HepG2 (cell line): ENCODE measurements around the gene LDHB. TPM values are rescaled to one million over a fixed set of nuclear protein-coding genes. Genes with fewer than 3 reads are reported as not detected.

ENCODE experiments used
- GABPB1 ChIP-seq: IDR thresholded peaks from 2 replicates; pipeline ENCODE4 v1.6.1; 2016; ENCODE audit warnings: mild to moderate bottlenecking, missing genetic modification reagents, moderate library complexity, missing compliant biosample characterization
- PAWR ChIP-seq: sonication (generic); formaldehyde crosslinking; IDR thresholded peaks from 2 replicates; pipeline ENCODE4 v1.4.0; 2020; ENCODE audit warnings: missing genetic modification reagents, mild to moderate bottlenecking, borderline replicate concordance
- polyA plus RNA-seq, 8 experiments: library from polyadenylated mRNA; depleted of rRNA in 3 of 8; stranded (reverse) in 7 of 8; unstranded in 1 of 8; fragments of >200 nt; fragmentation: Illumina TruSeq in 4 of 8; extraction: Trizol in 4 of 8; gene quantifications; 2 replicates each; pipeline versions ENCODE4 v1.2.1 to v1.2.3, GENCODE V29; 2011 to 2016; ENCODE audit warnings: low read depth in 4 of 8, missing spikeins in 1 of 8, mixed read lengths in 1 of 8; ENCODE audit not compliant: insufficient read depth in 1 of 8
- total RNA-seq, 5 experiments: library from RNA; depleted of rRNA; stranded (reverse); fragments of >200 nt; fragmentation: Illumina TruSeq; extraction: Trizol; gene quantifications; 2 replicates each; pipeline ENCODE4 v1.2.3, GENCODE V29; 2016; ENCODE audit warnings: low read depth in 1 of 5
- TF ChIP-seq, protein P1 (sequence below): sonication (generic); formaldehyde crosslinking; IDR thresholded peaks from 2 replicates; pipeline ENCODE4 v1.4.0; 2020; ENCODE audit warnings: mild to moderate bottlenecking, missing genetic modification reagents
- TF ChIP-seq, protein P2 (sequence below): sonication (generic); formaldehyde crosslinking; IDR thresholded peaks from 2 replicates; pipeline ENCODE4 v1.5.0; 2020; ENCODE audit warnings: mild to moderate bottlenecking, missing genetic modification reagents, borderline replicate concordance
- TF ChIP-seq, protein P3 (sequence below): sonication (generic); formaldehyde crosslinking; IDR thresholded peaks from 2 replicates; pipeline ENCODE4 v1.4.0; 2020; ENCODE audit warnings: low read depth, mild to moderate bottlenecking, missing genetic modification reagents

LDHB gene
- total and polyA plus RNA-seq, 2 of the 13 experiments (the other 11 are each of a cell fraction or from before 2014, with no cell fraction given), result 0.08 TPM; not detected in 1

DNA sequence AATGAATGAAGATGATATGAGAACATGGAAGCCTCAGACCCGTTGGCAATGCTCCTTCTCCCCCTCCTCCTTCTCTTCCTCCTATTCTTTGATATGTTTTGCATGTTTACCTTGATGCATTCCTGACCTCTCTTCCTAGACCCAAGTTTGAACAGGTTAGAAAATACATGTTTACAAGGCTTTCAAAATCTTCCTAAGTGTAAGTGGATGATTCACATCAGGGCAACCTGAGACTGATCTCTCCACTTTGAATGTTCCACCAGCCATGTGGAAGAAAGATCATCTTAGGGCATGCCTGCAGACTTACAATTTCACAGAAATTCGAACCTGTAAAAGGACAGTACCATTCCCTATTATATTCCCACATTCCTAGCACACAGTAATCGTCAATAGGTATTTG is 18.0 kb upstream of the LDHB start (continued):
- TF ChIP-seq, protein P1, sequence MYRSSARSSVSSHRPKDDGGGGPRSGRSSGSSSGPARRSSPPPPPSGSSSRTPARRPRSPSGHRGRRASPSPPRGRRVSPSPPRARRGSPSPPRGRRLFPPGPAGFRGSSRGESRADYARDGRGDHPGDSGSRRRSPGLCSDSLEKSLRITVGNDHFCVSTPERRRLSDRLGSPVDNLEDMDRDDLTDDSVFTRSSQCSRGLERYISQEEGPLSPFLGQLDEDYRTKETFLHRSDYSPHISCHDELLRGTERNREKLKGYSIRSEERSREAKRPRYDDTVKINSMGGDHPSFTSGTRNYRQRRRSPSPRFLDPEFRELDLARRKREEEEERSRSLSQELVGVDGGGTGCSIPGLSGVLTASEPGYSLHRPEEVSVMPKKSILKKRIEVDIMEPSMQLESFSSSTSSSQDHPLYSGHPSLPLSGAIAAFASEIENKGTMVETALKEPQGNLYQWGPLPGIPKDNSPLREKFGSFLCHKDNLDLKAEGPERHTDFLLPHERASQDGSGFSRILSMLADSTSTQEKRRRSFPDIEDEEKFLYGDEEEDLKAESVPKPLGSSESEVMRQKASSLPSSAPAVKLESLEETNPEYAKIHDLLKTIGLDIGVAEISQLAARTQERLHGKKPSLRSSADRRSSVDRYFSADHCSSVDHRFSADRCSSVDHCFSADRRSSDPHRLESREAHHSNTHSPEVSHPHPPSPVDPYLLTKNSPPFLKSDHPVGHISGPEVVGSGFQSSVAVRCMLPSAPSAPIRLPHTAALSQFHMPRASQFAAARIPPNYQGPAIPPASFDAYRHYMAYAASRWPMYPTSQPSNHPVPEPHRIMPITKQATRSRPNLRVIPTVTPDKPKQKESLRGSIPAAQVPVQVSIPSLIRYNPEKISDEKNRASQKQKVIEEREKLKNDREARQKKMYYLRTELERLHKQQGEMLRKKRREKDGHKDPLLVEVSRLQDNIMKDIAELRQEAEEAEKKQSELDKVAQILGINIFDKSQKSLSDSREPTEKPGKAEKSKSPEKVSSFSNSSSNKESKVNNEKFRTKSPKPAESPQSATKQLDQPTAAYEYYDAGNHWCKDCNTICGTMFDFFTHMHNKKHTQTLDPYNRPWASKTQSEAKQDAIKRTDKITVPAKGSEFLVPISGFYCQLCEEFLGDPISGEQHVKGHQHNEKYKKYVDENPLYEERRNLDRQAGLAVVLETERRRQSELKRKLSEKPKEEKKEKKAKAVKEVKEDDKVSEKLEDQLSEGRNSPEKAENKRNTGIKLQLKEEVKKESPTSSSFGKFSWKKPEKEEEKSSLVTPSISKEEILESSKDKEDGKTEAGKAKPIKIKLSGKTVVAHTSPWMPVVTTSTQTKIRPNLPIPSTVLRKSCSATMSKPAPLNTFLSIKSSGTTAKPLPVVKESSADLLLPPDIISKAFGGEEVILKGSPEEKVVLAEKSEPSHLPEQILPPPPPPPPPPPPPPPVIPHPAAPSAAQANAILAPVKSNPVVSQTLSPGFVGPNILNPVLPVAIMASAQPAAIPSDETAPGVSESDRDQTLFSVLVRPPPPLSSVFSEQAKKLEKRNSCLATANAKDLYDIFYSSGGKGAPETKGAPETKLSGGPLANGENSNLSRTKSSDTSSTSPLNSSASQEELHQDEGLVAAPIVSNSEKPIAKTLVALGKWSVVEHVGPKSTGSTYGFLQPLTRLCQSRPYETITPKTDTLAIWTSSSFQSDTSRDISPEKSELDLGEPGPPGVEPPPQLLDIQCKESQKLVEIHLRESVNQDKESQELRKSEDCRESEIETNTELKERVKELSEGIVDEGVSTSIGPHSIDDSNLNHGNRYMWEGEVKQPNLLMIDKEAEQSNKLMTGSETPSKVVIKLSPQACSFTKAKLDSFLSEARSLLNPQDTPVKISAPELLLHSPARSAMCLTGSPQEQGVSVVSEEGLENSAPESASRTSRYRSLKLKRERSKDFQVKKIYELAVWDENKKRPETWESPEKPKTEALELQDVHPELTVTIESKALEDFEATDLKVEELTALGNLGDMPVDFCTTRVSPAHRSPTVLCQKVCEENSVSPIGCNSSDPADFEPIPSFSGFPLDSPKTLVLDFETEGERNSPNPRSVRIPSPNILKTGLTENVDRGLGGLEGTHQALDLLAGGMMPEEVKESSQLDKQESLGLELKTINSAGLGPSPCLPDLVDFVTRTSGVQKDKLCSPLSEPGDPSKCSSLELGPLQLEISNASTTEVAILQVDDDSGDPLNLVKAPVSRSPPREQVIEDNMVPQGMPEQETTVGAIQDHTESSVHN, result no peak
- TF ChIP-seq, protein P2, sequence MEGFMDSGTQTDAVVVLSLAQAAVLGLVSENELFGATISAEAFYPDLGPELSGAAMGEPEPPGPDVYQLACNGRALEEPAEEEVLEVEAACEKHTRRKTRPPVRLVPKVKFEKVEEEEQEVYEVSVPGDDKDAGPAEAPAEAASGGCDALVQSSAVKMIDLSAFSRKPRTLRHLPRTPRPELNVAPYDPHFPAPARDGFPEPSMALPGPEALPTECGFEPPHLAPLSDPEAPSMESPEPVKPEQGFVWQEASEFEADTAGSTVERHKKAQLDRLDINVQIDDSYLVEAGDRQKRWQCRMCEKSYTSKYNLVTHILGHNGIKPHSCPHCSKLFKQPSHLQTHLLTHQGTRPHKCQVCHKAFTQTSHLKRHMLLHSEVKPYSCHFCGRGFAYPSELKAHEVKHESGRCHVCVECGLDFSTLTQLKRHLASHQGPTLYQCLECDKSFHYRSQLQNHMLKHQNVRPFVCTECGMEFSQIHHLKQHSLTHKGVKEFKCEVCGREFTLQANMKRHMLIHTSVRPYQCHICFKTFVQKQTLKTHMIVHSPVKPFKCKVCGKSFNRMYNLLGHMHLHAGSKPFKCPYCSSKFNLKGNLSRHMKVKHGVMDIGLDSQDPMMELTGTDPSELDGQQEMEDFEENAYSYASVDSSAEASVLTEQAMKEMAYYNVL (CRISPR knock-in tag), result no peak
- TF ChIP-seq GABPB1 (CRISPR knock-in tag) (no peak), PAWR (no peak)
- TF ChIP-seq, protein P3, sequence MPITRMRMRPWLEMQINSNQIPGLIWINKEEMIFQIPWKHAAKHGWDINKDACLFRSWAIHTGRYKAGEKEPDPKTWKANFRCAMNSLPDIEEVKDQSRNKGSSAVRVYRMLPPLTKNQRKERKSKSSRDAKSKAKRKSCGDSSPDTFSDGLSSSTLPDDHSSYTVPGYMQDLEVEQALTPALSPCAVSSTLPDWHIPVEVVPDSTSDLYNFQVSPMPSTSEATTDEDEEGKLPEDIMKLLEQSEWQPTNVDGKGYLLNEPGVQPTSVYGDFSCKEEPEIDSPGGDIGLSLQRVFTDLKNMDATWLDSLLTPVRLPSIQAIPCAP (CRISPR knock-in tag), result no peak
